ENCODE data around the gene RAMAC. TPM values are rescaled to one million over a fixed set of nuclear protein-coding genes. Genes with fewer than 3 reads are reported as not detected.

RAMAC gene
- total RNA-seq, 4 donors from 2014 or later, result 17.2 to 23.2 (median 19.8) TPM

- Histone ChIP-seq H3K27ac (replicated peaks in 1 of 4) (no peak overlapping the region), H3K9me3 (no peaks in the 10 kb centered on the region), H3K4me3 (no peak overlapping the region), H3K27me3 (no peaks in the 10 kb centered on the region), H3K4me1 (no peaks in the 10 kb centered on the region), H3K36me3 (no peaks in the 10 kb centered on the region)
- no peak for TF ChIP-seq CTCF (IDR thresholded peaks at IDR 0.05)
- TF ChIP-seq EP300 (IDR thresholded peaks at IDR 0.05), result no peak
- TF ChIP-seq POLR2AphosphoS5 (IDR thresholded peaks at IDR 0.05), result no peak
- intact Hi-C loops (cut with DNase I), result no loop called here
- WGBS, result 76% methylated on average over 3 of the region's 3 CpGs
- DNase-seq (ENCODE audit: extremely low spot score), result no peak
These were observed 42.8 kb upstream of the RAMAC start for GRCh38 chr15:82943176-82943575.

DNA sequence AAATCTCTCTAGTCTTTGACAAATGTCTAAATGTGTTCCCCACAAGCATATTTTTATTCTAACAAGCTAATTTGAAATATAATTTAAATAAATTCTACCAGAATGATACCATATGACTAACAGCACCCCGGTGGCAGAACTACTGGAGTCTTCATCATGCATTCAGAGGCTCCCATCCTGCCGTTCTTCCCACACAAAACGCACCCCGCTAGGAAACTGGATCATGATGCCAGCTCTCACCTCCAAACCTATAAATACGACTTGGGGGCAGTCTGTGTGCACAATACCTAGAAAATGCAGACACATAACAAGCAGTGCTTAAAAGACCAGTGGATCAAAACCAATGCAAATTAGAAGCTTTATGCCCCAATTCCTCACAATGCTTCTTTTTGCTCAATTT lies 42.0 kb upstream of the RAMAC start:
- H3K36me3 ChIP-seq, result no peaks in the 10 kb centered on the region
- no peaks in the 10 kb centered on the region for H3K4me1 ChIP-seq
- TF ChIP-seq EP300 (IDR thresholded peaks at IDR 0.05) (no peak), POLR2A (IDR thresholded peaks at IDR 0.05; ENCODE audit: low read depth) (no peak)
- 83% methylated on average over 5 of the region's 5 CpGs for WGBS
- no peaks in the 10 kb centered on the region for H3K27me3 ChIP-seq
- no peak overlapping the region for H3K27ac ChIP-seq (replicated peaks in 1 of 4)
- no peak overlapping the region for H3K4me3 ChIP-seq
- H3K9me3 ChIP-seq, result no peaks in the 10 kb centered on the region
- DNase-seq (ENCODE audit: extremely low spot score), result no peak
- intact Hi-C loops (cut with DNase I), result no loop called here

- Histone ChIP-seq H3K27ac (replicated peaks in 1 of 4) (no peak overlapping the region), H3K9me3 (no peaks in the 10 kb centered on the region), H3K36me3 (no peaks in the 10 kb centered on the region), H3K27me3 (no peaks in the 10 kb centered on the region), H3K4me3 (no peak overlapping the region), H3K4me1 (no peaks in the 10 kb centered on the region)
- no peak for DNase-seq (ENCODE audit: extremely low spot score)
- TF ChIP-seq POLR2AphosphoS5 (IDR thresholded peaks at IDR 0.05), result no peak
- no peak for TF ChIP-seq EP300 (IDR thresholded peaks at IDR 0.05)
- TF ChIP-seq POLR2A (IDR thresholded peaks at IDR 0.05; ENCODE audit: low read depth), result no peak
- no peak for TF ChIP-seq CTCF (IDR thresholded peaks at IDR 0.05)
- WGBS, result 75% methylated on average over 5 of the region's 5 CpGs
- intact Hi-C loops (cut with DNase I), result no loop called here
These were observed 41.2 kb upstream of the RAMAC start for GRCh38 chr15:82944821-82945220.

DNA sequence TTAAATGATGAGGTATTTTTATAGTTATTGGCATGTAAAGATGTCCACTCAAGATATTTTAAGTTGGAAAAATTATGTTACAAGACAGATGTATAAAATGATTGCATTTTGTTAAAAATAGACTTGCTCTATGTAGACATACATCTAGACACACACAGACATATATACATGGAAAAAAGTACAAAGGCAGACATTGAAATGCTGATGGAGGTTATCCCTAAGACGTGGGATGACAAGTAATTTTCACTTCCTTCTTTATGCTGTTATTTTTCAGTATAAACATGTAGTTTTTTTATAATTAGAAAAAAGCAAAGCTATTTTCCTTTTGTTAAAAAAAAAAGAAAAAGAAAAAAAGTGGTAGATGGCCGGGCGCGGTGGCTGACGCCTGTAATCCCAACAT lies 40.7 kb upstream of the RAMAC start:
- no peaks in the 10 kb centered on the region for H3K9me3 ChIP-seq
- H3K27ac ChIP-seq (replicated peaks in 1 of 4), result no peak overlapping the region
- 73% methylated on average over 5 of the region's 5 CpGs for WGBS
- no peaks in the 10 kb centered on the region for H3K4me1 ChIP-seq
- intact Hi-C loops (cut with DNase I), result no loop called here
- TF ChIP-seq EP300 (IDR thresholded peaks at IDR 0.05), result no peak
- no peak for TF ChIP-seq POLR2AphosphoS5 (IDR thresholded peaks at IDR 0.05)
- TF ChIP-seq CTCF (IDR thresholded peaks at IDR 0.05), result no peak
- no peak for TF ChIP-seq POLR2A (IDR thresholded peaks at IDR 0.05; ENCODE audit: low read depth)
- no peak for DNase-seq (ENCODE audit: extremely low spot score)
- no peaks in the 10 kb centered on the region for H3K36me3 ChIP-seq
- no peaks in the 10 kb centered on the region for H3K27me3 ChIP-seq
- H3K4me3 ChIP-seq, result no peak overlapping the region

DNA sequence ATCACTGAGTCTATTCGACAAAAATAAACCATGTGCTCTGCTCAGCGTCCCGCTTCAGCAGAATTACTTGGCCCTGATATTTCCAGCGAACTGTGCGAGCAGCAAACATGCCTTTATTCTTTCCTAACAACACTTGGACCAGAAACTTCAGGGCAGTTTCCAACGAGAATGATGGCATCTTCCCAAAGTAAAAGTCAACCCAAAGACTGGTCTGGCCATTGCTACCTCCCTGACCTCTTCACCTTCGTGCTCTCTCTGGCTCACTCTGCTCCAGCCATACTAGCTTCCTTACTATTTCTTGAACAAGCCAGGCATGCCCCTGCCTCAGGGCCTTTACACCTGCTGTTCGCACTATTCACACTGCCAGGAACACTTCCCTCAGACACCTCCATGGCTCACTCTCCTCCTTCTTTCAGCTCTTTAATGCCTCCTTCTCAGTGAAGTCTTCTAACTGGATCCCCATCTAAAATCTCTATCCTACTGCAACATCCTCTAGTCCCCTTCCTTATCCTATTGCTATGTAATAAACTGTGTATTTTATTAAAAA lies 39.8 kb upstream of the RAMAC start:
- Histone ChIP-seq H3K9me3 (no peaks in the 10 kb centered on the region), H3K4me1 (peaks cover 0 to 5% (median 3%) of the 10 kb centered on the region in 4 donors), H3K36me3 (no peaks in the 10 kb centered on the region), H3K4me3 (no peak overlapping the region), H3K27me3 (no peaks in the 10 kb centered on the region), H3K27ac (replicated peaks in 1 of 4) (no peak overlapping the region)
- TF ChIP-seq POLR2A (IDR thresholded peaks at IDR 0.05; ENCODE audit: low read depth) (no peak), POLR2AphosphoS5 (IDR thresholded peaks at IDR 0.05) (no peak), EP300 (IDR thresholded peaks at IDR 0.05) (no peak), CTCF (IDR thresholded peaks at IDR 0.05) (no peak)
- DNase-seq (ENCODE audit: extremely low spot score), result no peak
- WGBS, result 77% methylated on average over 8 of the region's 8 CpGs
- intact Hi-C loops (cut with DNase I), result no loop called here
